SK-N-SH (cell line): ENCODE results near the gene WDR93. TPM values are rescaled to one million over a fixed set of nuclear protein-coding genes. Genes with fewer than 3 reads are reported as not detected.
A peak's percentile ranks its signal among the peaks of the same experiment; 100 is the strongest.

Source experiments
- CTCF ChIA-PET: fragments of 300-600, 350-600 bp; formaldehyde crosslinking; extraction: SDS; loops from one replicate; lab custom pipeline; 2021; lab: Yijun Ruan, JAX
- POLR2A ChIA-PET: fragments of 350-600 bp; sonication (Branson Sonifier 250); formaldehyde crosslinking; extraction: SDS; loops from one replicate; lab custom pipeline; 2020; ENCODE audit warnings: antibody characterized with exemption, inconsistent platforms; lab: Yijun Ruan, JAX
- DNase-seq: peaks from one replicate; pipeline ENCODE4 v3.0.0; 2012
- H2AFZ ChIP-seq: fragments of 200-600 bp; sonication (generic); 2 replicates; pipeline ENCODE4 v1.8.1; 2016; ENCODE audit warnings: antibody characterized with exemption, mild to moderate bottlenecking, low read depth
- H3F3A ChIP-seq: fragments of 200-600 bp; sonication (generic); replicated peaks from 2 replicates; pipeline ENCODE3; 2016; ENCODE audit warnings: antibody characterized with exemption, mild to moderate bottlenecking; ENCODE audit not compliant: insufficient read depth
- H3K27ac ChIP-seq, 2 experiments: fragments of 200-500 bp in 1 of 2; fragments of 200-600 bp in 1 of 2; sonication (Bioruptor generic) in 1 of 2; sonication (generic), shearing (Covaris generic) in 1 of 2; 2 replicates each; pipeline versions ENCODE4 v1.5.1 to v1.6.1; 2014 to 2016; ENCODE audit warnings: low read depth in 2 of 2, inconsistent platforms in 1 of 2, low read length in 1 of 2, mild to moderate bottlenecking in 1 of 2, mixed read lengths in 1 of 2
- H3K27me3 ChIP-seq: fragments of 200-600 bp; sonication (generic), shearing (Covaris generic); 2 replicates; pipeline ENCODE4 v1.6.1; 2016; ENCODE audit warnings: mixed run types; ENCODE audit not compliant: insufficient read depth
- H3K36me3 ChIP-seq, 2 experiments: fragments of 200-500 bp in 1 of 2; fragments of 200-600 bp in 1 of 2; sonication (Bioruptor generic) in 1 of 2; sonication (generic) in 1 of 2; replicated peaks in 1 of 2; 2 replicates each; pipeline versions ENCODE3 to v1.5.1; 2014 to 2016; ENCODE audit warnings: low read length in 1 of 2, mild to moderate bottlenecking in 1 of 2; ENCODE audit not compliant: insufficient read depth in 2 of 2, control insufficient read depth in 1 of 2
- H3K4me1 ChIP-seq, 2 experiments: fragments of 200-500 bp in 1 of 2; fragments of 200-600 bp in 1 of 2; sonication (Bioruptor generic) in 1 of 2; sonication (generic), shearing (Covaris generic) in 1 of 2; 2 replicates each; pipeline versions ENCODE4 v1.5.1 to v1.6.1; 2014 to 2016; ENCODE audit warnings: low read depth in 1 of 2, low read length in 1 of 2, mixed run types in 1 of 2; ENCODE audit not compliant: insufficient read depth in 2 of 2, control insufficient read depth in 1 of 2
- H3K4me2 ChIP-seq: fragments of 200-600 bp; sonication (generic), shearing (Covaris generic); 2 replicates; pipeline ENCODE4 v1.6.1; 2017; ENCODE audit warnings: mixed run types
- H3K4me3 ChIP-seq, 2 experiments: fragments of 200-500 bp in 1 of 2; fragments of 200-600 bp in 1 of 2; sonication (Bioruptor generic) in 1 of 2; sonication (generic), shearing (Covaris generic) in 1 of 2; 2 replicates each; pipeline versions ENCODE4 v1.5.1 to v1.8.1; 2014 to 2016; ENCODE audit warnings: low read depth in 2 of 2, inconsistent platforms in 1 of 2, low read length in 1 of 2, mild to moderate bottlenecking in 1 of 2, mixed read lengths in 1 of 2, moderate library complexity in 1 of 2
- H3K79me2 ChIP-seq: fragments of 200-600 bp; sonication (generic); 2 replicates; pipeline ENCODE4 v1.8.1; 2017; ENCODE audit warnings: mild to moderate bottlenecking; ENCODE audit not compliant: insufficient read depth
- H3K9ac ChIP-seq: fragments of 200-600 bp; sonication (generic); 2 replicates; pipeline ENCODE4 v1.6.1; 2017; ENCODE audit warnings: mixed run types
- H3K9me2 ChIP-seq: fragments of 200-600 bp; sonication (generic); 2 replicates; pipeline ENCODE4 v1.6.1; 2017; ENCODE audit warnings: mixed run types
- H3K9me3 ChIP-seq: fragments of 200-600 bp; sonication (generic); 2 replicates; pipeline ENCODE4 v1.6.1; 2017; ENCODE audit warnings: mixed run types, mild to moderate bottlenecking, moderate library complexity
- H4K20me1 ChIP-seq: fragments of 200-600 bp; sonication (generic); 2 replicates; pipeline ENCODE4 v1.6.1; 2017; ENCODE audit warnings: mild to moderate bottlenecking, mixed run types; ENCODE audit not compliant: insufficient read depth
- CTCF ChIP-seq: fragments of 200-600 bp; sonication (generic); IDR thresholded peaks from 2 replicates; pipeline ENCODE4 v1.6.1; 2017; ENCODE audit warnings: antibody characterized with exemption, mild to moderate bottlenecking, moderate library complexity
- EP300 ChIP-seq, 2 experiments: IDR thresholded peaks; 2 replicates each; pipeline versions ENCODE4 v1.4.0 to v1.6.1; 2012; ENCODE audit warnings: borderline replicate concordance in 1 of 2, low read depth in 1 of 2, low read length in 1 of 2
- FOXJ3 ChIP-seq: sonication (generic); formaldehyde crosslinking; IDR thresholded peaks from 2 replicates; pipeline ENCODE4 v1.5.1; 2020; ENCODE audit warnings: mild to moderate bottlenecking, missing genetic modification reagents
- GATA2 ChIP-seq: sonication (generic); formaldehyde crosslinking; IDR thresholded peaks from 2 replicates; pipeline ENCODE4 v1.5.0; 2020; ENCODE audit warnings: mild to moderate bottlenecking, missing genetic modification reagents
- IRF3 ChIP-seq: fragments of 150-350 bp; IDR thresholded peaks from 2 replicates; pipeline ENCODE4 v1.6.1; 2016; ENCODE audit warnings: mild to moderate bottlenecking, low read depth, low read length
- POLR2AphosphoS5 ChIP-seq: IDR thresholded peaks from 2 replicates; pipeline ENCODE4 v1.6.1; 2012; ENCODE audit warnings: low read depth, low read length
- RAD21 ChIP-seq: IDR thresholded peaks from 2 replicates; pipeline ENCODE4 v1.6.1; 2012; ENCODE audit warnings: mild to moderate bottlenecking, low read length
- WGBS: methylation state at CpG from one replicate; pipeline ENCODE4 v1.1.6; 2017; ENCODE audit warnings: low lambda C conversion rate; 5-methylcytosine and 5-hydroxymethylcytosine counted together
- polyA plus RNA-seq, 3 experiments: library from polyadenylated mRNA; depleted of rRNA; stranded (reverse); fragments of >200 nt; gene quantifications; 2 replicates each; pipeline ENCODE4 v1.2.3, GENCODE V29; 2012

Gene WDR93
- polyA plus RNA-seq, 1 of the 3 experiments (the other 2 are of a cell fraction): 0.35 TPM

- H2AFZ ChIP-seq: no peak overlapping the region
- no peaks in the 10 kb centered on the region for H3K79me2 ChIP-seq
- H3K9me2 ChIP-seq: no peaks in the 10 kb centered on the region
- H3K4me3 ChIP-seq: no peak overlapping the region
- peak; percentile 86 for DNase-seq
- H3K9ac ChIP-seq: no peak overlapping the region
- H3K36me3 ChIP-seq: no peaks in the 10 kb centered on the region
- no peaks in the 10 kb centered on the region for H3F3A ChIP-seq
- CTCF ChIA-PET: interaction anchor here (0.6 to 5.4 kb wide), 20 partner anchors 9 to 337 kb away, joined by 3 to 36 read pairs (median 4); partner anchors contain the start of genes KIF7, PEX11A and WDR93
- peak overlapping the region in 1 of 2 experiments; percentile 75; a peak in 2 of 4 replicates for H3K27ac ChIP-seq
- no peaks in the 10 kb centered on the region for H3K27me3 ChIP-seq
- peaks cover 0 to 22% of the 10 kb centered on the region in 2 experiments; a peak in 1 of 4 replicates for H3K4me1 ChIP-seq
- whole genome bisulfite sequencing: 81% methylated on average over 8 of the region's 12 CpGs
- TF ChIP-seq POLR2AphosphoS5 (no peak), GATA2 (CRISPR knock-in tag) (peak; percentile 85), FOXJ3 (CRISPR knock-in tag) (no peak), RAD21 (peak; percentile 28), EP300 (IDR thresholded peaks at IDR 0.05; ENCODE audit: borderline replicate concordance in 1 of 2, low read depth in 1 of 2, low read length in 1 of 2) (peak in 1 of 2 experiments; percentile 32; a peak in 1 of 4 replicates)
- TF ChIP-seq, all 33 proteins: peak for 3
- no peaks in the 10 kb centered on the region for H4K20me1 ChIP-seq
- no peaks in the 10 kb centered on the region for H3K9me3 ChIP-seq
- POLR2A ChIA-PET: interaction anchor here (1.0 kb wide), 1 partner anchor 222 kb away, joined by 3 read pairs; the partner anchor contains the start of gene AP3S2
- H3K4me2 ChIP-seq: no peak overlapping the region
Observed at GRCh38 chr15:89672221-89673164, 18.1 kb upstream of the WDR93 start.

DNA sequence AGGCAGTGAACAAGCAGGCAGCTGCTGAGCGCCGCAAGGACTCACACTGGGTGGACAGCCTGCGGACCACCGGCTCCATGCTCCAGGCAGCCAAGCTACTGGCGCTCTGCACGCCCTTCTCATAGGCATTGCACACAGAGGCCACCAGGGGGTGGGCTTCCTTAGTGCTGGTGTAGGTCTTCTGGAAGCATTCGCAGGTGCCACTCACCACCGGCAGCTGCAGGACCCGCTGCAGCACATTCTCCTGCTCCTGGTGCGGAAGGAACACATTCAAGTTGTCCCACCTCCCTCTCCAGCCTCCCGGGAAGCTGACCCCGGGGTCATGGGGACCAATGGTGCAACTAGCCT lies 17.5 kb upstream of the WDR93 start:
- H3K4me2 ChIP-seq: no peak overlapping the region
- no peaks in the 10 kb centered on the region for H3F3A ChIP-seq
- H3K27ac ChIP-seq: peak overlapping the region in 1 of 2 experiments; percentile 75; a peak in 2 of 4 replicates
- CTCF ChIA-PET: interaction anchor here (0.6 to 5.4 kb wide), 19 partner anchors 8 to 337 kb away, joined by 3 to 36 read pairs (median 4); partner anchors contain the start of genes KIF7, PEX11A and WDR93
- no peaks in the 10 kb centered on the region for H3K9me3 ChIP-seq
- no peaks in the 10 kb centered on the region for H3K36me3 ChIP-seq
- no peak overlapping the region for H2AFZ ChIP-seq
- no peaks in the 10 kb centered on the region for H3K9me2 ChIP-seq
- no peaks in the 10 kb centered on the region for H3K27me3 ChIP-seq
- no peak overlapping the region for H3K9ac ChIP-seq
- H3K4me1 ChIP-seq: peaks cover 0 to 22% of the 10 kb centered on the region in 2 experiments; a peak in 1 of 4 replicates
- no peaks in the 10 kb centered on the region for H3K79me2 ChIP-seq
- H4K20me1 ChIP-seq: no peaks in the 10 kb centered on the region
- DNase-seq: peak; percentile 81
- no peak for TF ChIP-seq IRF3
- TF ChIP-seq RAD21: 0 out of 2 replicates have a peak, but pooled peaks have one; percentile 20
- peak; percentile 49 for TF ChIP-seq CTCF
- TF ChIP-seq, all 33 proteins: peak for 2
- no peak overlapping the region; a peak in 1 of 4 replicates for H3K4me3 ChIP-seq
- POLR2A ChIA-PET: interaction anchor here (1.0 kb wide), 1 partner anchor 221 kb away, joined by 3 read pairs; the partner anchor contains the start of gene AP3S2
- 63% methylated on average over 6 of the region's 12 CpGs for WGBS
